NCI-H1694 (cell line): Measurements from ENCODE around the gene DSG1.
"Not testable (repeated sequence)": the region's sequence is repeated elsewhere in the genome, so short reads cannot be mapped to it uniquely, and the experiment has no call there.

Source experiments
- DNase-seq: peaks from one replicate; lab custom pipeline; 2025; lab: John Stamatoyannopoulos, UW

The DSG1 gene

DNA sequence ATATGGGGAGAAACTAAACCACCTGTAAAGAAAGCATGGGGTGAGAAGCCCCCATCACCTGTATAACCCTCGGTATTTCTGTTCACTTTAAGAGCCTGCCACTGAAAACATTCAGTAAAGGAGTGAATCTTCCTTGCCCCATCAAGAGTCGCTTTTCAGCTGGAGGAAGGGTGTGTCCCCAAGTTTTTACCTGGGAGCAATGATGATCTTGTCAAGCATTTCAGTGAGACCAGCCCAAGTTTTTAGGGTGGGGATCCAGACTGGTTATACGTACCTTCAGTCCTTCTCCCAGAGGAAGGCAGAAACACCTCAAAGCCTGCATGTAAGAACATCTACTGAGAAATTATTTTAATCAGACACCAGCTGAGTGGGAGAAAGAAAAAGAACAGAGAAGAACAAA, at the start of gene DSG1:
Gene DSG1, plus strand, starts transcription at position 301 of the 400 bp plus-strand sequence. CDS start 141 bp downstream, outside the sequence.
- no peak for DNase-seq

DNA sequence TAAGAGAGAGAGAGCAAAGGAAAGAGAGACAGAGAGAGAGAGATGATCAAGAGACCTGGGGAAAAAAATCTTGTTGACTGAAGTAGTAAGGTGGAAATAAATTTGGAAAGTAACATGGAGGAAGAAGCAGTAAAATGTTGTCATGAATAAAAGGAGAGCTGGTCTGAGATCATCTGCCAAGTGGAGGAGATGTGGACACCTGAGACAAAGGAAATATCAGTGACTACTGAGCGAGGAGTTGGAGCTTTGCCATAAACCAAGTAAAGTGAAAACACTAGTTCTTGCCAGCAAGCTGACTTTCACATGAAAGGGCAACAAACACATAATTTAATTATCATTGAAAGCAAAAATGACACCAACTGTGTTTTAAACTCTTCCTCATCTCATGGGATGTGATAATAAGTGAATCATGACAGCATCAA, 49.0 kb upstream of the DSG1 start:
- DNase-seq = no peak

DNA sequence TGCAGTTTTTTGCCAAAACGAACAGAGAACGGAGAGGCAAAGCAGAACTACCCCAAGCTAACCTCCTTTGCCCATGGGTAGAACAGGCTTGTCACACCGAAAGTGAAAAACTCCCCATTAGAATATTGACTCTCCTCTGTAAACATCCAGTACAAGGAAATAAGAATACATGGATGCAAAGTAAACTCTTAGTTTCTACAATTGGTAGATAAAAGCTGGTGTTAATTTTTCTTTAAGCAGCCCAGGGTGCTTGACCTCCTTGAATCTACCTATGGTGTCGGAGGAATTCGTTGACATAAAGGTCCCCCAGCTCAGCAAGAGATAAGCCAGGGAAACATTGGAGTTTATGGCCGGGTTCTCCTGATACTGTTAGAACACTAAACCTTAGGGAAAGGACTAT, 48.4 kb upstream of the DSG1 start:
- DNase-seq = no peak

DNA sequence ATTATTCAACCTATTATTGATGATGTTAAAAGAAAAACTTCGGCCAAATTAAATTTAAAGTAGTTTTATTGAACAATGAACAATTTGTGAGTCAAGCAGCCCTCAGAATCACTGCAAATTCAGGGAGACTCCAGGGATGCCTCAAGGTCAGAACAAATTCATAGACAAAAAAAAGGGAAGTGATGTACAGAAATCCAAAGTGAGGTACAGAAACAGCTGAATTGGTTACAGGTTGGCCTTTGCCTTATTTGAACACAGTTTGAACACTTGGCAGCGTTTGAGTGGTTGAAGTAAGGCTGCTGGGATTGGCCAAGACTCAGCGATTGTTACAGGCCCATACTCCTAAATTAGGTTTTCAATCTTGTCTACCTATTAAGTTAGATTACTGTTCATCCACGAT, 47.4 kb upstream of the DSG1 start:
- no peak for DNase-seq

DNA sequence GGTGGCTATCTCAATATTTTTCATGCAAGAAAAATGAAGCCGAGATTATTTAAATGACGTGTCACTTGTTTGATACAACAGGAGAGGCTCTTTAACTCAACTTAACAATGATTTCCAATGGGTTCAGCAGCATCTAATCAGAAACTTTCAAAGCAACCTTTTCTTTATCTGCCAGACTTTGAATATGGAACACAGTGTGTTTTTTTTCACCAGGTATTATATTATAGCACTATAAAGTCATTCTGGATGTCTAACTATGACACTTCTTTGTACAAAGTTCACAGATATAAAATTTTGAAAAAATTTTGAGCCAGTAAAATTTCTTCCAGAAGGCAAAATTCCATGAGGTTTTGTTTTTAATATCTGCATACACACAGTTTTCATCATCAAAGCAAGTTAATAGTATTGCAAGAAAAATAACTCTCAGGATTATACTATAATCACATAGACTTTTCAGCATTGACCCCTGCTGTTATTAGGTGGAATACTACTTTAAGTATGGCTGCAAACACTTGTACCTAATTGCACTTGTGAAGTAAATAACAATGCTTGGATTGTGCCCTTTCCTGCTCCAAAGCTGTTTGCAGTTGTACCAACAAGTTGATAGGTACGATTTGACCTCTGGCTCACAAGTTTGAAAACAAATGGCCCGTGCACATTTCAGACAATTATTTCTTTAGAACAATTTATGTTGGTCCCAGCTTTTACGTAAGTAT, 44.0 kb upstream of the DSG1 start:
- no peak for DNase-seq

DNA sequence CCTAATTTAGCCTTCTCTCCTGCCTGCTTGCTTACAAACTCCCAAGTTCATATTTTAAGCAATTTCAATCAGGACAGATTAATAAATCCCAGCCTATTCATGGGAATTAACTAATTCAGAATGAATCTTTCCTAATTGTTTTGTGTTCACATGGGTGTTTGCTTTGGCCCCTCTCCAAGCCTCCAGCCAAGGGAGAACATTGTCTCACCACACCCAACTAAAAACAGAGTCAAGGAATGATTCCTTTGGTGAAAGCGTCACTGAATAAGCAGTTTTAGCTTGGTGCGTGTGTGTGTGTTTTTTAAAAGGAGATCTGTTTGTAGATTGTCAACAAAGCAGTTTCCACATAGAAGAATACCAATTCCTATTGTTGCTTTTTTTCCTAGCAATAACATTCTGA, 43.0 kb upstream of the DSG1 start:
- no peak for DNase-seq

DNA sequence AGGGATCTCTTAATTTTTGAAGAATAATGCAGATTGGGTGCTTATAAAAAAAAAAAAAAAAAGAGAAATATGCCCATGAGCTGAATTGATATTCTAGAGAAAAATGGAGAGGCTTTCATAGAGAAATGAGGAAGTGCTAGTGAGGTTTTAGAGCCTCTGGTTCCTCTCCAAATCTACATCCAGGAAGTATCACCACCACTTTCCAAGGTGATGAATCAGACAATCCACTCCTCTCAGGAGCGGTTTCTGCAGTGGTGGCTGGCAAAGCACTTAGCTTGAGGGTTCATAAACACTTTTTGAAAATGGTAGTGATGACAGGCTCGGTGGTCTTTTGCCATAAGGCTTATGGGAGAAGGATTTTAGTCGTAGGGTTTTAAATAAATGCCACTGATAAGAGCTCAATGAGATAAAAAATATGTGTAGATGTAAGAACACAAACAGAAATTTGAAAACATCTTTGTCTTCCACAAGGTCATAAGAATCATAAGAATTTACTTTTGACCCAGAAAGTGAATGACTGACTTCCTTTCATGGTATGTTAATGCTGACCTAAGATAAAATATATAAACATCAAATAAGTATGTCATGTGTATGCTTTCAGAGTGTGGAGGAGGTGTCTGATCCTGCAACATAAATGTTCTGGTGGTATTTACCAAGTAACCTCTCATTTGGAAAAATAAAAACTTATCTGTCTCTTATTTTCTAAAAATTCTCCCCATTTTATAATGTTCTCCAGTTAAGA, 42.1 kb upstream of the DSG1 start:
- DNase-seq = no peak

DNA sequence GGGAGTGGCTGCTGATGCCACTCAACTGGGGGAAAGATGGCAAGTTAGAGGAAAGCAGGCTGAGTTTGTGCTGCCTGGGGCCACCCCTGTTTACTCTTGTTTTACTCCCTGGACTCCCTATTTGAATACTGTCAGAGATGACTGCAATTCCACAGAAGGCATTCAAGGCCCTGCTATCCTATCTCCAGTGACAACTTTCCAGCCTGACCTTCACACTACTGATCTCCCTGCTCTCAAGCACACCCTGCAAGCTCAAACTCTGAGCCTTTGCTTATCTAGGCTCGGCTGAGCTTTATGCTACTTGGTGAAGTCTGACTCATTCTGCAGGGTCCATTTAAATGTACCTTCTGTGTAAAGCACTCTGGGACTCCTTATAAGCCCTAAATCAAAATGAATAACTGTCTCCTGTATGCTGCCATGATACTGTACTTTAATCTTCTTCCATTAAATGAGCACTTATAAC, 39.3 kb upstream of the DSG1 start:
- DNase-seq = no peak

DNA sequence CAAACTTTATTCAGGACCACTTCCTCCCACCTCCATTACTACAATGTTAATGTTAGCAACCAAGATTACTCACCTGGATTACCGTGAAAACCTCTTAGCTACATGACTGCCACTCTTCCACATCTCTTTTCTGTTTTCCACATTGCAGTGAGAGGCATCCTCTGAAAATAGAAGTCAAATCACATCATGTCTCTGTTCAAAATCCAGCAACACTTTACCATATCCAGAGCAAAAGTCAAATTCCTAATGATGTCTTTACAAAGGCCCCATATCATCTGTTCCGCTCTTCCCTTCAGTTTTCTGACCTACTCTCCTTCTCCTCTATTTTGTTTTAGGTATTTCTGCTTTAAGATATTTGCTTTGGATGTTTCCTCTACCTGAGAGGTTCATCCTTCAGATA, 37.5 kb upstream of the DSG1 start:
- DNase-seq = no peak

DNA sequence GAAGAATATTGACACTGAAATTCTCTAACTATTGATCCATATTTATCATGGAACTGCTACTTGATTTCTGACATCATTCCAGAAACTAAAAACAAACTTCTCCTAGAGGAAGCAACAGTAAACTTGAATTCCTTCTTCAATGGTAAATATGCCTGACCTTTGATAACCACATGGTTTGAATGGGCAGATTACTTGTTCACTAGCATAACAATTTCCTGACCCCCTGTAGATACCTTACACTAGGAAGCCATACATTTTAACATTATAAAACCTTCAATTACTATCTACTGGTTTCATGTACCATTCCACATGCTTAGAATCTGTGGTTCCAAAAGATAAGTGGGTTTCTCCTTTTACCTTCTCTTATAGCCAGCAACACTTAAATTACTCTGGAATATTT, 36.5 kb upstream of the DSG1 start:
- no peak for DNase-seq

DNA sequence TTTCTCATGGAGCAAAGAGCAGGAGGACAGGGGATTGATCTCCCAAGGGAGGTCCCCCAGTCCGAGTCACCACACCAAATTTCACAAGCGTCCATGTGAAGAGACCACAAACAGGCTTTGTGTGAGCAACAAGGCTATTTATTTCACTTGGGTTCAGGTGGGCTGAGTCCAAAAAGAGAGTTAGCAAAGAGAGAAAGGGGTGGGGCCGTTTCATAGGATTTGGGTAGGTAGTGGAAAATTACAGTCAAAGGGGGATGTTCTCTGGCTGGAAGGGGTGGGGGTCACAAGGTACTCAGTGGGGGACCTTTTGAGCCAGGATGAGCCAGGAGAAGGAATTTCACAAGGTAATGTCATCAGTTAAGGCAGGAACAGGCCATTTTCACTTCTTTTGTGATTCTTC, 28.5 kb upstream of the DSG1 start:
- not testable (repeated sequence) for DNase-seq

DNA sequence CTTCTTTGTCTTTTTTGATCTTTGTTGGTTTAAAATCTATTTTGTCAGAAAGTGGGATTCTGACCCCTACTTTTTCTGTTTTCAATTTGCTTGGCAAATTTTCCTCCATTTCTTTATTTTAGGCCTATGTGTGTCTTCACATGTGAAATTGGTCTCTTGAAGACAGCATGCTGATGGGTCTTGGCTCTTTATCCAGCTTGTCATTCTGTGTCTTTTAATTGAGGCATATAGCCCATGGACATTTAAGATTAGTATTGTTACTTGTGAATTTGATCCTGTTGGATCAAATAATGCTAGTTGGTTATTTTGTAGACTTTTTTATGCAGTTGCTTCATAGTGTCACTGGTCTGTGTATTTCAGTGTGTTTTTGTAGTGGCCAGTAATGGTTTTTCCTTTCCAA, 26.3 kb upstream of the DSG1 start:
- no peak for DNase-seq

DNA sequence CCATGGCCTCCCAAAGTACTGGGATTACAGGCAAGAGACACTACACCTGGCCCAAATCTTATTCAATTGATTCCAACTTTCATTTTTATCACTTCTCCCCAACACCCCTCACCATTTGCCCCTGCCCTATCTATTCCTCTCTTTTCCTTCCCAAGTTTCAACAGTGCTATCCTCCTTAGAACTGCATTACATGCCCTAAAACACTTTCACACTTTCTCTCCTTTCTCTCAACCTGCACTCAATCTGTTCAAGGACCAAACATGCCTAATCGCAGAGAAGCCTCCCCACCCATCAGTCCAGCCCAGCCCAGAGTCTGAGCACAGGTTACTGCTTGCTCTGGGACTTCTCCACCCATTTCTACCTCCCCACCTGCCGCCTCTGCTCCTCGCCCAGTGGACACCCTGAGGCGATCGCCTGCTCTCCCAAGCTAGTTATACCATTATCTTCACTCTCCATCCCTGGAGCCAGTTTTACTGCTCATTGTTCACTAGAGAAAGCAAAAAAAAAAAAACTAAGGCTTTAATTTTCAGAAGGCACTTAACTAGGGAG, 23.7 kb upstream of the DSG1 start:
- DNase-seq = no peak

DNA sequence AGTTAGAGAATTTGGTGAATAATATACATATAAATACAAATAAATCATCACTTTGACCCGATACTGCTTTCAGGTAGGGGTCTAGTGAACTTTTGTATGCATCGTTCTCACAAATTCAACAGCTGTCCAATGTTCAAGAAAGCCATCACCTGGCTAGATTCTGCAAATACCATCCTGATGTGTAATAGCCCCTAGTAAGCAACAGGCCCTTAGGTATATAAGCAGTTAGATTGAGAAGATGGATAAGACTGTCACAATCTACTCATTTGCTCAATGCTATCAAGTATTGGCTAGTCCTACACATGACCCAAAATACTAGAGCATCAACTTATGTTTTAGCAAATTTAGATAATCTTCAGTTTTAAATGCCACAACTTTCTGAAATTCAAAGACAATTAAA, 20.7 kb upstream of the DSG1 start:
- no peak for DNase-seq

DNA sequence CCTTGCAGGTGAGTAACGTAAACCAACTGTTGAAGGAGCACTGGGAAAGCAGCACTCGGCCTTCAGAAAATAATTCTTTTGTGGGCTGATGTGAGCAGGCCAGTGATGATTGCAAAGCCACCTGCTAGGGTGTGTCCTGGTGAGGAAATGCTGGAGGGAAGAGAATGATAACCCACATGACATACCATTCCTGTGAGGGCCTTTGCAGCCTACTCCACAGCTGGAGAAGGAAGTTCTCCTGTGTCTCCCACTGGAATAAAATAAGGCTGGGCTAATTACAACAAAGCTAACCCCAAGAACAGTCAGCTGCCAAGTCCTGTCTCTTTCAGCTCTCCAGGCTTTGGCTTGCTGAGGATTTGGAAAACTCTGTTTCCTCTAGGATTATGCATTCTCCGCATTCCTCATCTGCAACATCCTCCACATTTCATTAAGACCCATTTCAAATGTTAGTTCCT, 16.7 kb upstream of the DSG1 start:
- no peak for DNase-seq

DNA sequence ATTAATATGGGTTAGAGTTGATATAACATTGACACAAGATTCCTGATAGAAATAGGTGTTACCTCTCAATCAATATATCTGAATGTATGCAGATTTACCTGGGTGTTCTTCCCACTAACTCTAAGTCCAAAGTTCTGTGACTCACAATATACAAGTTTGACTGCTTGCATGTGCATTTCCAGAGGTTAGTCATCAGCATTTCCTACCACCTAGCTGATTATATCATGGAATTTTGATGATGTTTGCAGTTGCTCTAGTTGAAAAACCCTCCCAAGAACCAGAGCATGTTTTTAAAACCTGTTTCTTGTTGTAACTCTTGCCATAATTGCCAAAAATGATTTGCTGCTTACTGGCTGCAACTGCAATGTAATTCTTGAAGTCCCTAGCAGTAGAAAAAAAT, 15.0 kb upstream of the DSG1 start:
- no peak for DNase-seq

DNA sequence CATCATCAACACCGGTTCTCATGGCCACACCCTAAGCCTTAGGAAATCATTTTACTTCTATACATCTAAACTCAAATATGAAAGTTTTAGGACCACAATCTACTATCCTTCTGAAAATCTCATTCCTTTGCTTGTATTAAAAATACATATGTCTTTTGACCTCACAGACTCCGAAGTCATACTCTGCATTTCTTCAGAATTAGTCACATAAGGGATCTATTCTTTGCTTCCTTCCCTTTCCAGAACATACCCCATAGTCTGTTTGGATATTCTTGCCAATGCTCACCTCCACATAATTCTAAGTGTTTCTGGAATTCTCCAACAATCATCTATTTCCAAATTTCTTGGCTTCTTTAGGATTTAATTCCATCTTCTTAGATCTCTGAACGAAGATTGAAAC, 14.2 kb upstream of the DSG1 start:
- no peak for DNase-seq

DNA sequence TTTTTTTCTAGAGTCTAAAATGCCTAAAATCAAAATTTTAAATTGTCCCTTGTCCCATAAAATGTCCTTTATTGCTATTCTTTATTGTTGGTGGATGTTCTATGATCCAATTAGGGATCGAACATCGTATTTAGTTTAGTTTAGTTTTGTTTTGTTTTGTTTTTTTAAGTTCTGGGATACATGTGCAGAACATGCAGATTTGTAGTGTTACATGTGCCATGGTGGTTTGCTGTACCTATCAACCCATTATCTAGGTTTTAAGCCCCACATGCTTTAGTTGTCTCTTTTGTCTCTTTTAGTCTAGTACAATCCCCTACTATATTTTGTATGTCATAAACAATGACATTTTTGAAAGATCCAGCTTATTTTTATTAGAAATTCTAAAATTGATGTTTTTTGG, 8.8 kb upstream of the DSG1 start:
- no peak for DNase-seq

DNA sequence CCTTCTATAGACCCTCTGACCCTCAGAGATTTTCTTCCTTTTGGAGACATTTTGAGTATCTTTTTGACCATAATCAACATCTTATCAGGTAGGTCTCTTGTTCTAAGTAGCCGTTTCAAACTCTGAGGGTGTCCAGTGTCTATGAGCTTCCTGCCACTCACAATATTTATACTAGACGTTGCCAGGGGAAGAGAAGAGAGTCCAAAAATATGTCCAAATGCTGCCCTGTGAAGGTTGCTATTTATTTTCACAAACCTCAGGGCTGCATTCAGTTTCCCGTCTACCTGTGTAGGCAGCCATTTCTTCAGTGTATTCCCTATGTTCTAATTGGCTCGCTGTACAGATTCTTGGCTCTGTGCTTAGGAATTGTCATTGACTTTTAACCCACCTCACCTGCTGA, 986 bp upstream of the DSG1 start:
- DNase-seq = no peak

DNA sequence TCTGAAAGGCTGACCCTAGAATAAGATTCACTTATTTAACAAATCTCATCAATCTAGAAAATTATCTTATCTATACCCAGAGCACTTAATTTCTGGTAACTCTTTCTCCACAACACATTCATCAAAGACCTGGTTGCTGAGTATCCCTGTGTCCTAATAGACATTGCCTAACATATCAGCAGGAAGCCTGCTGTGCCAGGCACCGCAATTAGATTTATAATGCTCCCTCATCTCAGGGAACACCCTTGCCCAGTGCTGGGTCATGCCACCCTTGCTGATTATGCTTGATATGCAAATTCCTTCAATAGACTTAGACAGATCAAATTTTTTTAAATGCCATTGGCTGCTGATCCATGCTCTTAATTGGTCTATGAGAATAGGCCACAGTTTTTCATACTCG, 3.8 kb downstream of the DSG1 start:
- no peak for DNase-seq

DNA sequence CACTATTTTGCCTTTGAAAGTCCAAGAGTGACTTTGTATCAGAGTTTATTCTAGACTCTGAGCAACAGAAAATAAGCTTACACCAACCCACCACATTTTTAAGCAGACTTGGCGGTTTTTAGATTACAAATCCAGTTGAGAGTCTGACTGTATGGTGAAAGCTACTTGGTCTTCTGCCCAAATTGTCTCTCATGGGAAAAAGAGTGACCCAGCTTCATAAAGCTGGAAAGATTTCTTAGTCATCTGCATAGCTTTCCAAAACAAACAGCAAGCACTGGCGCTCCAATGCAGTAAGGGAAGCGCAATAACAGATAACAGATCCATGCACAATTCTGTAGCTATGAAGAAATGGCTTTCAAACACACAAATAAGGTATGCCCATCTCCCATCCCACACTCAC, 7.1 kb downstream of the DSG1 start:
- DNase-seq = no peak

DNA sequence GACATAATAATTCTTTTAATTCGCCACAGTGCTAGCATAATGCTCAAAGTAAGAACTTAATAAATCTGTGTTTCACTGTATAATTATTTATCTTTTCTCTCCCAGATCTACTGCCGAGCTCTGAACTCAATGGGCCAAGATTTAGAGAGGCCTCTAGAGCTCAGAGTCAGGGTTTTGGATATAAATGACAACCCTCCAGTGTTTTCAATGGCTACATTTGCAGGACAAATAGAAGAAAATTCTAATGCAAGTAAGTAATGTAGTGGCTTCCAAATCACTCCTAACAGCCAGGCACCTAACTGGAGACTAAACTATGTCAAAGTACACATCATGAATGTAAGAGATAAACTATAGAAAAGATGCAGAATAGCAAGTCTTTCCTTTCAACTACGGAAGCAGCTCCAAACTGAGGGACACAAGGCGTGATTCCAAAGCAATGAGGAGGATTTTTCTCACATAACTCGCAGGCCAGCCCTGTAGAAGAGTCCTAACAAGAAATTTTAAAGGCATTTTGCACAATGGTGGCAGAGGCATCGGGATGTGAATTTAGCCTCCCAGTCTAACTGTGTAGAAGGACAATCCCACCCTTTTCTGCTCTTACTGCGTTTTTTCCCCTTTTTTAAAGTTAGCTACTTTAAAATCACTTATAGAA, 12.0 kb downstream of the DSG1 start:
- DNase-seq = no peak

DNA sequence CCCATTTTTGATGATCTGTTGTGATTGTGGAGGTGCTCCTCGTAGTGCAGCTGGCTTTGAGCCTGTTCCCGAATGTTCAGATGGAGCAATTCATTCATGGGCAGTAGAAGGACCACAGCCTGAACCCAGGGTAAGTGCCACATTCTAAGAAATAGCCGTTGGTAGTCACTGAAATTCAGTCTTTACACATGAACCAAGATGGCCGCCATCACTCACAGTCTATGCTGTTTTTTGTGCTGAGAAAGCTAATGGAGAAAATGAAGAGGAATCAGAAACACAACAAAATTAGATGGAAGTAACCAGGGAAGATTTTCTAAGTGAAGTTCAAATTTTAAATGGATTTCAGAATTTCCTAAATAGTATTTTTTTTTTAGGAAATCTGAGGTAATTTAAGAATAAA, 25.5 kb downstream of the DSG1 start:
- DNase-seq = no peak
